ENCODE data around the gene INPP5D.

DNA sequence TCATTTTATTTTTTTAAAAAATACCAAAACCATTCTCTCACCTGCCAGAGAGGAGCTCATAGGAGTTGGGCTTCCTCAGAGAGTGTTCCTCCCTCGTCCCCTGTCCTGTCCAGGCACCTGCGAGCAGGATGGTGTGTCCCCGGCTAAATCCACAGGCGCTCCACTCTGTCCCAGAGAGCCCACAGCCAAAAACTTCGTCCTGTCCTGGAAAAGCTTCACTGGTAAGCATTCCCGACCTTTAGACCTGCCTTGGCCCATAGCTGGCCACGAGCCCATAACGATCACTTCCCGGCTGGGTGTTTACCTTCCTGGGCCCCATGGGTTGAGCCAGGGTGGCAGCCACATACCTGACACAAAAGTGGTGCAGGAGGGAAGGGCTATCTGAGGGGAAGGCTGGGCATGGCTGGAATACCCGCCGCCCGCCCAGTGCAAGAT, 47.1 kb upstream of the INPP5D start, which contains the start of gene NGEF:
- no peak for TF ChIP-seq EZH2 (IDR thresholded peaks at IDR 0.05; ENCODE audit: borderline replicate concordance, low read depth, low read length, severe bottlenecking)
- TF ChIP-seq, protein P1, sequence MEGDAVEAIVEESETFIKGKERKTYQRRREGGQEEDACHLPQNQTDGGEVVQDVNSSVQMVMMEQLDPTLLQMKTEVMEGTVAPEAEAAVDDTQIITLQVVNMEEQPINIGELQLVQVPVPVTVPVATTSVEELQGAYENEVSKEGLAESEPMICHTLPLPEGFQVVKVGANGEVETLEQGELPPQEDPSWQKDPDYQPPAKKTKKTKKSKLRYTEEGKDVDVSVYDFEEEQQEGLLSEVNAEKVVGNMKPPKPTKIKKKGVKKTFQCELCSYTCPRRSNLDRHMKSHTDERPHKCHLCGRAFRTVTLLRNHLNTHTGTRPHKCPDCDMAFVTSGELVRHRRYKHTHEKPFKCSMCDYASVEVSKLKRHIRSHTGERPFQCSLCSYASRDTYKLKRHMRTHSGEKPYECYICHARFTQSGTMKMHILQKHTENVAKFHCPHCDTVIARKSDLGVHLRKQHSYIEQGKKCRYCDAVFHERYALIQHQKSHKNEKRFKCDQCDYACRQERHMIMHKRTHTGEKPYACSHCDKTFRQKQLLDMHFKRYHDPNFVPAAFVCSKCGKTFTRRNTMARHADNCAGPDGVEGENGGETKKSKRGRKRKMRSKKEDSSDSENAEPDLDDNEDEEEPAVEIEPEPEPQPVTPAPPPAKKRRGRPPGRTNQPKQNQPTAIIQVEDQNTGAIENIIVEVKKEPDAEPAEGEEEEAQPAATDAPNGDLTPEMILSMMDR (IDR thresholded peaks at IDR 0.05; ENCODE audit: borderline replicate concordance, extremely low read depth, low read length, poor library complexity, severe bottlenecking): no peak
